Measurements from ENCODE around the gene PRTN3.

- no peak for TF ChIP-seq EP300 (IDR thresholded peaks at IDR 0.05)
- no peak for TF ChIP-seq CTCF (IDR thresholded peaks at IDR 0.05)
These were observed 24.3 kb upstream of the PRTN3 start for GRCh38 chr19:816500-816857.

Data from tibial nerve (tissue), 4 donors.